ENCODE data around the gene TSPEAR. TPM values are rescaled to one million over a fixed set of nuclear protein-coding genes. Genes with fewer than 3 reads are reported as not detected.
"Not testable (repeated sequence)": the region's sequence is repeated elsewhere in the genome, so short reads cannot be mapped to it uniquely, and the experiment has no call there.

The TSPEAR gene
- total RNA-seq, 2 experiments from 2014 or later, result not detected

GRCh38 chr21:44482581-44483287 lies 228.6 kb downstream of the TSPEAR start:
- no peaks in the 10 kb centered on the region for H3K9me3 Mint-ChIP-seq
- DNase-seq (no peak), ATAC-seq (no peak)
- no peaks in the 10 kb centered on the region for H3K36me3 Mint-ChIP-seq (ENCODE audit: low read depth)
- ChIA-PET CTCF (no interaction called here), POLR2A (no interaction called here)
- H3K27me3 Mint-ChIP-seq, result peaks cover 2% of the 10 kb centered on the region
- H3K4me1 Mint-ChIP-seq (ENCODE audit: low read depth), result peaks cover 11% of the 10 kb centered on the region
- H3K27ac Mint-ChIP-seq, result no peak overlapping the region
- intact Hi-C loops (cut with micrococcal nuclease), result no loop called here
- H3K4me3 Mint-ChIP-seq, result no peak overlapping the region
- no peak for TF ChIP-seq CTCF (IDR thresholded peaks at IDR 0.05)

- ATAC-seq (no peak), DNase-seq (no peak)
- ChIA-PET POLR2A (interaction anchor here (0.6 kb wide), 1 partner anchor 640 kb away, joined by 3 read pairs; no protein-coding TSS in a partner anchor), CTCF (interaction anchor here (0.7 to 1.7 kb wide), 12 partner anchors 9 to 320 kb away, joined by 3 to 7 read pairs (median 3); partner anchors contain the start of gene CFAP410)
- H3K4me3 Mint-ChIP-seq, result no peak overlapping the region
- no peak overlapping the region for H3K27ac Mint-ChIP-seq
- H3K36me3 Mint-ChIP-seq (ENCODE audit: low read depth), result no peaks in the 10 kb centered on the region
- intact Hi-C loops (cut with micrococcal nuclease), result no loop called here
- H3K9me3 Mint-ChIP-seq, result no peaks in the 10 kb centered on the region
- peaks cover 7% of the 10 kb centered on the region for H3K4me1 Mint-ChIP-seq (ENCODE audit: low read depth)
- TF ChIP-seq CTCF (IDR thresholded peaks at IDR 0.05), result no peak
- H3K27me3 Mint-ChIP-seq, result peaks cover 2% of the 10 kb centered on the region
These were observed 230.9 kb downstream of the TSPEAR start for GRCh38 chr21:44480200-44481053.

GRCh38 chr21:44479556-44480199 lies 231.7 kb downstream of the TSPEAR start:
- H3K27me3 Mint-ChIP-seq; H3K9me3 Mint-ChIP-seq; H3K36me3 Mint-ChIP-seq (ENCODE audit: low read depth); H3K27ac Mint-ChIP-seq; ATAC-seq; POLR2A ChIA-PET; H3K4me3 Mint-ChIP-seq; H3K4me1 Mint-ChIP-seq (ENCODE audit: low read depth): not testable (repeated sequence)
- intact Hi-C loops (cut with micrococcal nuclease), result loop anchor here (10.0 kb wide), 1 partner anchor 135 kb away; no protein-coding TSS in a partner anchor
- peak; percentile 70 for TF ChIP-seq CTCF (IDR thresholded peaks at IDR 0.05)
- CTCF ChIA-PET, result interaction anchor here (0.7 to 1.7 kb wide), 12 partner anchors 10 to 320 kb away, joined by 3 to 7 read pairs (median 3); partner anchors contain the start of genes CFAP410 and LRRC3
- peak; percentile 63 for DNase-seq

GRCh38 chr21:44478801-44479167 lies 232.6 kb downstream of the TSPEAR start:
- no peaks in the 10 kb centered on the region for H3K36me3 Mint-ChIP-seq (ENCODE audit: low read depth)
- ATAC-seq (no peak), DNase-seq (no peak)
- H3K4me1 Mint-ChIP-seq (ENCODE audit: low read depth), result peaks cover 7% of the 10 kb centered on the region
- ChIA-PET POLR2A (no interaction called here), CTCF (interaction anchor here (0.9 kb wide), 1 partner anchor 23 kb away, joined by 3 read pairs; the partner anchor contains the start of gene LRRC3)
- TF ChIP-seq CTCF (IDR thresholded peaks at IDR 0.05), result no peak
- intact Hi-C loops (cut with micrococcal nuclease), result loop anchor here (10.0 kb wide), 1 partner anchor 134 kb away; no protein-coding TSS in a partner anchor
- H3K27ac Mint-ChIP-seq, result no peak overlapping the region
- H3K4me3 Mint-ChIP-seq, result no peak overlapping the region
- peaks cover 2% of the 10 kb centered on the region for H3K27me3 Mint-ChIP-seq
- no peaks in the 10 kb centered on the region for H3K9me3 Mint-ChIP-seq
